ENCODE measurements around the gene IPCEF1.

Gene IPCEF1

GRCh38 chr6:154295733-154296132, 60.9 kb downstream of the IPCEF1 start:
- DNase-seq (ENCODE audit: low read depth in 2 of 2): no peak

- DNase-seq (ENCODE audit: low read depth in 2 of 2): no peak
Measured at GRCh38 chr6:154292855-154293519, 63.6 kb downstream of the IPCEF1 start.

GRCh38 chr6:154292066-154292465, 64.5 kb downstream of the IPCEF1 start:
- DNase-seq (ENCODE audit: low read depth in 2 of 2): no peak

GRCh38 chr6:154289818-154290508, 66.6 kb downstream of the IPCEF1 start:
- DNase-seq (ENCODE audit: low read depth in 2 of 2): no peak

- DNase-seq (ENCODE audit: low read depth in 2 of 2): no peak
Measured at GRCh38 chr6:154285826-154286225, 70.8 kb downstream of the IPCEF1 start.

GRCh38 chr6:154284313-154284853, 72.2 kb downstream of the IPCEF1 start:
- DNase-seq (ENCODE audit: low read depth in 2 of 2): no peak

- no peak for DNase-seq (ENCODE audit: low read depth in 2 of 2)
Measured at GRCh38 chr6:154280521-154280920, 76.1 kb downstream of the IPCEF1 start.

GRCh38 chr6:154277629-154278017, 79.0 kb downstream of the IPCEF1 start:
- DNase-seq (ENCODE audit: low read depth in 2 of 2): no peak

GRCh38 chr6:154276810-154277628, 79.6 kb downstream of the IPCEF1 start:
- DNase-seq (ENCODE audit: low read depth in 2 of 2): no peak

GRCh38 chr6:154274168-154274567, 82.4 kb downstream of the IPCEF1 start:
- DNase-seq (ENCODE audit: low read depth in 2 of 2): no peak

GRCh38 chr6:154268486-154268885, 88.1 kb downstream of the IPCEF1 start:
- no peak for DNase-seq (ENCODE audit: low read depth in 2 of 2)

- no peak for DNase-seq (ENCODE audit: low read depth in 2 of 2)
Measured at GRCh38 chr6:154267508-154268106, 89.0 kb downstream of the IPCEF1 start.

- DNase-seq (ENCODE audit: low read depth in 2 of 2): no peak
Measured at GRCh38 chr6:154266560-154267099, 90.0 kb downstream of the IPCEF1 start.

- no peak for DNase-seq (ENCODE audit: low read depth in 2 of 2)
Measured at GRCh38 chr6:154261688-154262397, 94.8 kb downstream of the IPCEF1 start.

- DNase-seq (ENCODE audit: low read depth in 2 of 2): no peak
Measured at GRCh38 chr6:154258064-154258757, 98.4 kb downstream of the IPCEF1 start.

GRCh38 chr6:154257067-154257466, 99.5 kb downstream of the IPCEF1 start:
- no peak for DNase-seq (ENCODE audit: low read depth in 2 of 2)

- DNase-seq (ENCODE audit: low read depth in 2 of 2): no peak
Measured at GRCh38 chr6:154252678-154253077, 103.9 kb downstream of the IPCEF1 start.

- DNase-seq (ENCODE audit: low read depth in 2 of 2): no peak
Measured at GRCh38 chr6:154251116-154251515, 105.5 kb downstream of the IPCEF1 start.

- DNase-seq (ENCODE audit: low read depth in 2 of 2): no peak
Measured at GRCh38 chr6:154249499-154250298, 106.9 kb downstream of the IPCEF1 start.

Data from stimulated activated CD4-positive, alpha-beta T cell treated with anti-CD3 and anti-CD28 coated beads, Interleukin-1b, Interleukin-23, amount 100 ng/mL, for 1 hour (primary cell).